Measurements from ENCODE around the gene DDX1. TPM values are rescaled to one million over a fixed set of nuclear protein-coding genes. Genes with fewer than 3 reads are reported as not detected.

The DDX1 gene
- polyA plus RNA-seq, 1 experiment = 49.6 TPM

- CTCF ChIA-PET = interaction anchor here (1.7 kb wide), 1 partner anchor 10 kb away, joined by 5 read pairs; no protein-coding TSS in a partner anchor
- DNase-seq (ENCODE audit: low read depth) = no peak
- H3K4me3 ChIP-seq (ENCODE audit: low read depth, low read length) = no peak overlapping the region
- H3K36me3 ChIP-seq (ENCODE audit: control insufficient read depth, insufficient read depth, low read length) = no peaks in the 10 kb centered on the region
- no peaks in the 10 kb centered on the region; the same call in none of the 2 replicates for H3K27me3 ChIP-seq (ENCODE audit: control insufficient read depth, insufficient read depth, low read length)
- POLR2A ChIA-PET = no interaction called here
- no peak for TF ChIP-seq CTCF (IDR thresholded peaks at IDR 0.05; ENCODE audit: insufficient read depth, low read depth, low read length)
Measured at GRCh38 chr2:15582710-15583357, 8.8 kb upstream of the DDX1 start.

DNA sequence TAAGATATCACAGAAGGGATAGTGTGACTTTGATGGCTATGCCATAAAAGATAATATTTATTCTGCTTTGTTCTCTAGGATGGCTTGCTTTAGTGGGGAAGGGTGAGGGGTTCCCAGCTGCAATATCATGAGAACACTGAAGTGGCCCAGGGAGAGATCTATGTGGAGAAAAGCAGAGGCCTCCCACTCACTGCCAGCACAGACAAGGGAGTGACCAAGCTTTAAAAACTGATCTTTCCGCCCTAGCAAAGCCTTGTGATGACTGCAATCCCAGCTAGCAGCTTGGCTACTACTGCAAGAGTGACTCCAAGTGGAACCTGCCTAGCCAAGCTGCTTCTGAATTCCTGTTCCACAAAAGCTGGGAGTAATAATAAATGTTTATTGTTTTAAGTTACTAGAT is 7.8 kb upstream of the DDX1 start:
- Histone ChIP-seq H3K36me3 (ENCODE audit: control insufficient read depth, insufficient read depth, low read length) (no peaks in the 10 kb centered on the region), H3K27me3 (ENCODE audit: control insufficient read depth, insufficient read depth, low read length) (no peaks in the 10 kb centered on the region; the same call in none of the 2 replicates), H3K4me3 (ENCODE audit: low read depth, low read length) (no peak overlapping the region)
- CTCF ChIA-PET = interaction anchor here (1.7 kb wide), 1 partner anchor 11 kb away, joined by 5 read pairs; no protein-coding TSS in a partner anchor
- POLR2A ChIA-PET = no interaction called here
- DNase-seq (ENCODE audit: low read depth) = no peak
- TF ChIP-seq CTCF (IDR thresholded peaks at IDR 0.05; ENCODE audit: insufficient read depth, low read depth, low read length) = no peak

DNA sequence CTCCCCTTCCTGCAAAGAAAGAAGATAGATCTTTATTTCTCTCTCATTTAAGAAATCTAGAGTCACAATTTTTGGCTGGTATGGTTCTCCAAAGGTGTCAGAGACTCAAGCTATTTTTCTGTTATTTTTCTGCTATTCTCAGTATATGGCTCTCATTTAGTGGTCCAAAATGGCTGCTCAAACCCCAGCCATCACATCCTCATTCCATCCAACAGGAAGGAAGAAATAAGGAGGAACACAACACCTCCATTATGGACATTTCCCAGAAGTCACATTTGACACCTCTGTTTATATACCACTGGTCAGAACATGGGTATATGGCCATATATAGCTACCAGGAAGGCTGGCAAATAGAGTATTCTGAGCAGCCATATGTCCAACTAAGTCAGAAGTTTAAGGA is 7.4 kb upstream of the DDX1 start:
- Histone ChIP-seq H3K36me3 (ENCODE audit: control insufficient read depth, insufficient read depth, low read length) (no peaks in the 10 kb centered on the region), H3K4me3 (ENCODE audit: low read depth, low read length) (no peak overlapping the region), H3K27me3 (ENCODE audit: control insufficient read depth, insufficient read depth, low read length) (no peaks in the 10 kb centered on the region; the same call in none of the 2 replicates)
- no peak for DNase-seq (ENCODE audit: low read depth)
- ChIA-PET POLR2A (no interaction called here), CTCF (interaction anchor here (1.7 kb wide), 1 partner anchor 12 kb away, joined by 5 read pairs; no protein-coding TSS in a partner anchor)
- no peak for TF ChIP-seq CTCF (IDR thresholded peaks at IDR 0.05; ENCODE audit: insufficient read depth, low read depth, low read length)

GRCh38 chr2:15584767-15585469 is 6.8 kb upstream of the DDX1 start:
- ChIA-PET CTCF (interaction anchor here (1.7 kb wide), 1 partner anchor 12 kb away, joined by 5 read pairs; no protein-coding TSS in a partner anchor), POLR2A (no interaction called here)
- DNase-seq (ENCODE audit: low read depth) = no peak
- H3K36me3 ChIP-seq (ENCODE audit: control insufficient read depth, insufficient read depth, low read length) = no peaks in the 10 kb centered on the region
- no peak for TF ChIP-seq CTCF (IDR thresholded peaks at IDR 0.05; ENCODE audit: insufficient read depth, low read depth, low read length)
- H3K4me3 ChIP-seq (ENCODE audit: low read depth, low read length) = no peak overlapping the region
- no peaks in the 10 kb centered on the region; the same call in none of the 2 replicates for H3K27me3 ChIP-seq (ENCODE audit: control insufficient read depth, insufficient read depth, low read length)

DNA sequence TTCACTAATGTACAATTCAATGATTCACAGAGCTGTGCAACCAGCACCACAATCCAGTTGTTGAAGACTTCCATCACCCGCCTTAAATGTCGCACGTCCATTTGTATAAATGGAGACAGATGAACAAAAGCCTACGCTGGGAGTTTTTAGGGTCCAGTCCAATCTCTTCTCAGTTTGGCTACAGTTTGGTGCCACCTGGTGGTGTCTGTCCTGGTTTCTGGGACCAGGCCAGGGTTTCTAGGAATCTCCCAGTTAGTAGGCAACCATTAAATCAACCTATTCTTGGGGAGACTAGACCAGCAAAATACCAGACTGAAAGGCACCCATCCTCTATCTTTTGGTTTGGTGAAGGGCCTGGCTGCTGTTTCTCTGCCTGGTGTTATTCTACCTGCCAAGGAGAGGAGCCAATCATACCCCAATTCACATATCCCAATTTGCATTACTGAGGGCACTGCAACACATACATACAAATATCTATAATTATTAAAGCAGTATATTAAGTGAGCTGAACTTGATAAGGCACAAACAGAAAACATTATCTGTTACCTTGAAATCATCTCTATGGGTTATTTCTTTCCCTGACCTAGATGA is 3.2 kb upstream of the DDX1 start:
- no peaks in the 10 kb centered on the region for H3K27me3 ChIP-seq (ENCODE audit: control insufficient read depth, insufficient read depth, low read length)
- peak; percentile 68 for TF ChIP-seq CTCF (IDR thresholded peaks at IDR 0.05; ENCODE audit: insufficient read depth, low read depth, low read length)
- no peak overlapping the region for H3K4me3 ChIP-seq (ENCODE audit: low read depth, low read length)
- no peak for DNase-seq (ENCODE audit: low read depth)
- POLR2A ChIA-PET = no interaction called here
- CTCF ChIA-PET = interaction anchor here (0.8 to 6.5 kb wide), 4 partner anchors 12 to 35 kb away, joined by 3 to 66 read pairs (median 4); partner anchors contain the start of gene NBAS
- no peaks in the 10 kb centered on the region for H3K36me3 ChIP-seq (ENCODE audit: control insufficient read depth, insufficient read depth, low read length)
